Stimulated activated CD8-positive, alpha-beta memory T cell treated with anti-CD3 and anti-CD28 coated beads, Interleukin-7, amount 100 ng/mL, for 4 hours (primary cell): Measurements from ENCODE around the gene CHD9NB.

ENCODE experiments used
- DNase-seq, 2 donors: peaks; one replicate each; pipeline ENCODE4 v3.0.0-alpha.2; 2020; ENCODE audit warnings: low read depth in 2 of 2

The CHD9NB gene

GRCh38 chr16:53031323-53031942 lies 21.3 kb downstream of the CHD9NB start:
- no peak for DNase-seq

DNA sequence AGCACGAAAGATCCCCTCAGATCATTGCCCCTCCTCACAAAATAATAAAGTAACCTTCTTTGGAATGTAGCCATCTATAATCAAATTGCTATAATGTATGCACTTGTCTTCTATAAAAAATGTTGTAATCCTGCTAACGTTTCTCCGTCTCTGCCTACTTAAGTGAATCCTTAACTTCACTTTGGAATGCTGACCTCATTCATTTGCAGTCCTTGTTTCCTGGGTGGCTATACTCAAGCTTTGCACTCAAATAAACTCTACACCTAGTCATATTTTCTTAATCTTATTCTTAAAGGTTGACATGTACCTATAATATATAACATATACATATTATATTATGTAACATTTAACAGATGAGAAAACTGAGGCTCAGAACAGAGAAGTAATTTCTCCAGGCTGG lies 22.7 kb downstream of the CHD9NB start:
- DNase-seq: no peak

GRCh38 chr16:53024045-53024444 lies 28.7 kb downstream of the CHD9NB start:
- DNase-seq: no peak

DNA sequence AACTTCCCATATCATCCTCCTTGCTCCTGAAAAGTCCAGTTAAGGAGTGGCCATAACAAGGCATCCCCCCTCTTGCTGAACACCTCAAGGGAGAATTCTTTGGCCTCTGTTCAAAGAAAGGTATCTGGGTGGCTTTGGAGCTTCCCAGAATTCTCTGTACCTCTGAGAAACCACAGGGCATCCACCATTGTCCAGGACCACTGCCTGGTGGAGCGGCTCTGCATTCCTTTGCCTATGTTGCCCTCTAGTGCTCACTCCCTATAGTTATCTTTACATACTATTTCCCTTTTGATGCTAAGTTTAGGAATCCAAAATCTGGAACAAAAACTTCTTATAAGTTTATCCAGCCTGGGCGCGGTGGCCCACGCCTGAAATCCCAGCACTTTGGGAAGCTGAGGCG lies 30.3 kb downstream of the CHD9NB start:
- DNase-seq: no peak

- DNase-seq: no peak
These were observed 33.8 kb downstream of the CHD9NB start for GRCh38 chr16:53018834-53019416.

DNA sequence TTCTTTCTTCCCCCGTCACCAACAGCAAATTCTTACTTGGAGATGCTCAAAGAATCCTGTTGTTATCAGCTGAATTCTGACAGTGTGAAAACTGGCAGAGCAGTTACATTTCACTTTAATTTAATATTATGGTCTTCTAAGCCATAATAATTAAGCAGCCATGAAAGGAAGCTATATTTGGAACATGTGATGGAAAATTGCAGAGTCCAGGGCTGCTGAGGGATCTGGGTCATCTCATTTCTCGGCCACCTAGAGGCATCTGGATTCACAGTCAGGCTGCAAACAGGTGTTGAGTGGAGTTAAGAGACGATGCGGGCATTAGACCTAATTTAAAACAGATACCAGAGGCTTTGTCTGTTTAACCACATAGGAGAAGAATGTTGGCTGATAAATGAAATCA lies 38.4 kb downstream of the CHD9NB start:
- no peak for DNase-seq

DNA sequence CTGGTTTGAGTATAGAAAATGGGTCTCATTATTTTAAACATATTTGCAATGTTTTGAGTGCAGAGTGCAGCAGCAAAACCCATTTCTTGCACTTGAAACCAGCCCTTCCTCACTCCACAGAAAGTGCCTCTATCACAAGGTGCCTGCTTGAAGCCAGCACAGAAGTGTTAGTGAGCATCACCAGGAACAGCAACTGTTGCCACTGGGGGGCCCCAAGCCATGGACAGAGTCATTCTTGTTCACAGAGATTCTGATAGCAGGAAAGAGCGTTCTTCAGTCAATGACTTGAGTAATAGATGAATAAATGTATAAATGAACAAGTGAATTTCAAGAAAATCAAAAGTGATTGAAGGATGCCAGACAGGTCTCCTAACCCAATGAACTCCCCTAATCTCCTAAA lies 45.6 kb downstream of the CHD9NB start:
- no peak for DNase-seq

DNA sequence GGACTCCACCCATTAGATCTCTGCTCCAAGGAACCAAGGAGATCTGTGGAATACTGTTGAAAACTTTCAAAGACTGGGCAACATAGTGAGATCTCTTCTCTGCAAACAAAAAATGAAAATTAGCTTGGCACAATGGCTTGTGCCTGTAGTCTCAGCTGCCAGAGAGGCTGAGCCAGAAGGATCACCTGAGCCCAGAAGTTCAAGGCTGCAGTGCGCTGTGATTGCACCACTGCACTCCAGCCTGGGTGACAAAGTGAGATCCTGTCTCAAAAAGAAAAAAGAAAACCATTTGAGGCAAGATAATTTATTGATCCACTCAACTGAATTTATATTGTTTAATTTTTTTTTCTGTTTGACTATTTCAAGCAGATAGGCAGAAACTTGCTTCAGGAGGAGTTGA lies 54.8 kb downstream of the CHD9NB start:
- DNase-seq: no peak

- DNase-seq: no peak
These were observed 57.8 kb downstream of the CHD9NB start for GRCh38 chr16:52994942-52995341.

GRCh38 chr16:52993179-52993578 lies 59.5 kb downstream of the CHD9NB start:
- DNase-seq: no peak

DNA sequence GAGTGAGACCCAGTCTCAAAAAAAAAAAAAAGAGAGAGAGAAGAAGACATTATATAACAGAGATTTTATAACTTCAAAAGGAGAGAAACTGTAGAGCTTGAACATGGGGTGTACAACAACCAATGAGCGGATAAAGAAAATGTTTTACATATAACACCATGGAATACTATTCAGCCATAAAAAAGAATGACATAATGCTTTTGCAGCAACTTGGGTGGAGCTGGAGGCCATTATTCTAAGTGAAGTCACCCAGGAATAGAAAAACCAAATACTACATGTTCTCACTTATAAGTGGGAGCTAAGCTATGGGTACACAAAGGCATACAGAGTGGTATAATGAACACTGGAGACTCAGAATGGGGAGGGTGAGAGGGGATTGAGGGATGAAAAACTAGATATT lies 61.1 kb downstream of the CHD9NB start:
- no peak for DNase-seq
